Measurements from ENCODE around the gene APLNR.

DNA sequence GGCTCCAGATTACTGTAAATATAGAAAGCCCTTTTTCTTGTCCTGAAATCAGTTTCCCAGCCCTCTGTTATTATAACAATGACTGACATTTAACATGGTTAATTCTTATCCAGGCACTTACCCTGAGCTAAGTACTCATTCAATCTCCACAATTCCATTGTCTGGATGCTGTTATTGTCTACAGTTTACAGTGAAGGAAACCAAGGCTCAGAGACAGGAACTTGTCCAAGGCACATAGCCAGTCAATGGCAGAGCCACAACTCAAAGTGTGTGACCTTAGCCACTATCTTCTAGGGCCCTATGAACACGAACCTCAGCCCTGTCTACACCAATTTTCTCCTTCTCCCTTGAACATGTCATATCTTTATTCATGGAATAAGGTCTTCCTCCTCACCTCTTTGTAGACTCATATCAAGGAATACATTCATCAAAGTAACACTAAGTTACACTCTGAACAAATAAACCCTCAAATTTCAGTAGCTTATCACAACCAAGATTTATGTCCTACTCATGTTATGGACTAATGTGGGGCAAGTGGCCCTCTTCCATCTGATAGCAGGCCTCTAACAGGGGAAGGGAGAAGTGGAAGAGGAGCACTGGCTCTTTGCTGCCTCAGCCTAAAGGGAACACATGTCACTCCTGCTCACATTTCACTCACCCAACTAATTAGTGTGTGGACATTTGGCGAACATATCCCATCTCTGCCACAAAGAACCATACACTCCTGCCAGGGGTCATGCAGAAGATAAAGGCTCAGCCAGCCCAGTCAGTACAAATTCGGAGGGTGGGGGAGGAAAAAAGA lies 39.3 kb upstream of the APLNR start:
- TF ChIP-seq, protein P1, sequence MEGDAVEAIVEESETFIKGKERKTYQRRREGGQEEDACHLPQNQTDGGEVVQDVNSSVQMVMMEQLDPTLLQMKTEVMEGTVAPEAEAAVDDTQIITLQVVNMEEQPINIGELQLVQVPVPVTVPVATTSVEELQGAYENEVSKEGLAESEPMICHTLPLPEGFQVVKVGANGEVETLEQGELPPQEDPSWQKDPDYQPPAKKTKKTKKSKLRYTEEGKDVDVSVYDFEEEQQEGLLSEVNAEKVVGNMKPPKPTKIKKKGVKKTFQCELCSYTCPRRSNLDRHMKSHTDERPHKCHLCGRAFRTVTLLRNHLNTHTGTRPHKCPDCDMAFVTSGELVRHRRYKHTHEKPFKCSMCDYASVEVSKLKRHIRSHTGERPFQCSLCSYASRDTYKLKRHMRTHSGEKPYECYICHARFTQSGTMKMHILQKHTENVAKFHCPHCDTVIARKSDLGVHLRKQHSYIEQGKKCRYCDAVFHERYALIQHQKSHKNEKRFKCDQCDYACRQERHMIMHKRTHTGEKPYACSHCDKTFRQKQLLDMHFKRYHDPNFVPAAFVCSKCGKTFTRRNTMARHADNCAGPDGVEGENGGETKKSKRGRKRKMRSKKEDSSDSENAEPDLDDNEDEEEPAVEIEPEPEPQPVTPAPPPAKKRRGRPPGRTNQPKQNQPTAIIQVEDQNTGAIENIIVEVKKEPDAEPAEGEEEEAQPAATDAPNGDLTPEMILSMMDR (IDR thresholded peaks at IDR 0.05 in 2 of 3, conservative IDR thresholded peaks at IDR 0.05 in 1 of 3; ENCODE audit: borderline replicate concordance in 1 of 3, insufficient read depth in 1 of 3, low read depth in 2 of 3, low read length in 2 of 3), result no peak
- TF ChIP-seq POLR2A (IDR thresholded peaks at IDR 0.05; ENCODE audit: borderline replicate concordance, extremely low read depth, insufficient read depth, insufficient read length), result no peak

All from HCT116 (cell line).